GM12878 (cell line): Measurements from ENCODE around the gene GRIA4. TPM values are rescaled to one million over a fixed set of nuclear protein-coding genes. Genes with fewer than 3 reads are reported as not detected.

Source experiments
- ATAC-seq: fragments of 200-7000 bp; cut with Tn5 transposase; 3 replicates; pipeline ENCODE4 v1.9.1; 2020; ENCODE audit warnings: mild to moderate bottlenecking, moderate library complexity
- BruUV-seq: library from RNA; stranded (reverse); fragments of 400-500 nt; replicated peaks from 2 replicates; lab custom pipeline; 2021; lab: Mats Ljungman, UMichigan
- CTCF ChIA-PET: fragments of 300-600 bp; sonication (Branson Sonifier 250); formaldehyde crosslinking; extraction: SDS; loops from one replicate; lab custom pipeline; 2021; ENCODE audit warnings: inconsistent platforms; lab: Yijun Ruan, JAX
- POLR2A ChIA-PET: fragments of 350-600 bp; formaldehyde crosslinking; extraction: SDS; loops from one replicate; lab custom pipeline; 2021; ENCODE audit warnings: inconsistent platforms; lab: Charles Lee
- RAD21 ChIA-PET: fragments of 300-600 bp; sonication (Branson Sonifier 250); formaldehyde crosslinking; loops from one replicate; lab custom pipeline; 2023; ENCODE audit warnings: antibody characterized with exemption; ENCODE audit not compliant: unreplicated experiment; lab: Charles Lee
- SMC1A ChIA-PET: fragments of 300-600 bp; sonication (Branson Sonifier 250); formaldehyde crosslinking; loops from one replicate; lab custom pipeline; 2023; ENCODE audit not compliant: unreplicated experiment, uncharacterized antibody; lab: Charles Lee
- DNase-seq: peaks from one replicate; pipeline ENCODE4 v3.0.0-alpha.2; 2011; ENCODE audit warnings: low read depth, low spot score
- FAIRE-seq: peaks from 3 replicates; lab custom pipeline; 2011; peaks lifted over from hg19 to GRCh38; lab: Jason Lieb, UNC
- H2AFZ ChIP-seq: 2 replicates; pipeline ENCODE4 v1.6.0; 2011; ENCODE audit warnings: low read depth, low read length, control low read depth; ENCODE audit not compliant: control insufficient read depth
- H3K27ac ChIP-seq: 2 replicates; pipeline ENCODE4 v1.5.1; 2011; ENCODE audit warnings: control low read depth; ENCODE audit not compliant: control insufficient read depth, insufficient read depth
- H3K27me3 ChIP-seq, 2 experiments: replicated peaks in 1 of 2; 2 replicates each; pipeline versions ENCODE4 v1.6.0 to v1.6.1; 2011; ENCODE audit warnings: low read length in 1 of 2; ENCODE audit not compliant: control insufficient read depth in 2 of 2, insufficient read depth in 2 of 2
- H3K36me3 ChIP-seq, 2 experiments: 2 replicates each; pipeline ENCODE4 v1.5.1; 2011; ENCODE audit warnings: low read length in 1 of 2; ENCODE audit not compliant: control insufficient read depth in 2 of 2, insufficient read depth in 2 of 2
- H3K4me1 ChIP-seq: 2 replicates; pipeline ENCODE4 v1.6.1; 2011; ENCODE audit warnings: mild to moderate bottlenecking, low read length, moderate library complexity, mixed read lengths; ENCODE audit not compliant: control insufficient read depth, insufficient read depth
- H3K4me2 ChIP-seq: 2 replicates; pipeline ENCODE4 v1.6.0; 2011; ENCODE audit warnings: control low read depth; ENCODE audit not compliant: control insufficient read depth, insufficient read depth
- H3K4me3 ChIP-seq: fragments of 200-600 bp; sonication (generic); 2 replicates; pipeline ENCODE4 v1.5.1; 2016
- H3K79me2 ChIP-seq: 2 replicates; pipeline ENCODE4 v1.6.0; 2011; ENCODE audit warnings: low read length; ENCODE audit not compliant: control insufficient read depth, insufficient read depth
- H3K9ac ChIP-seq: 2 replicates; pipeline ENCODE4 v1.8.0; 2011; ENCODE audit warnings: low read length, control low read depth, mixed read lengths; ENCODE audit not compliant: control insufficient read depth, insufficient read depth
- H3K9me3 ChIP-seq: replicated peaks from 3 replicates; pipeline ENCODE4 v1.5.1; 2011; ENCODE audit warnings: mild to moderate bottlenecking, low read length; ENCODE audit not compliant: control insufficient read depth, insufficient read depth
- H4K20me1 ChIP-seq: 2 replicates; pipeline ENCODE4 v1.6.0; 2011; ENCODE audit not compliant: control insufficient read depth, insufficient read depth
- BCL11A ChIP-seq: IDR thresholded peaks from 2 replicates; pipeline ENCODE4 v1.6.1; 2011; ENCODE audit warnings: low read depth, low read length
- EED ChIP-seq: sonication (generic); IDR thresholded peaks from 2 replicates; pipeline ENCODE4 v1.6.1; 2016; ENCODE audit warnings: antibody characterized with exemption, low read depth
- GABPA ChIP-seq: IDR thresholded peaks from 2 replicates; pipeline ENCODE4 v1.6.1; 2014; ENCODE audit warnings: antibody characterized with exemption, low read depth, mild to moderate bottlenecking, inconsistent platforms
- JUND ChIP-seq: IDR thresholded peaks from 2 replicates; pipeline ENCODE4 v1.6.1; 2012; ENCODE audit warnings: low read depth, mild to moderate bottlenecking, low read length, improper control_type of control experiment, moderate library complexity
- RCOR1 ChIP-seq: conservative IDR thresholded peaks from 2 replicates; pipeline ENCODE4 v1.6.1; 2012; ENCODE audit warnings: low read depth, low read length, improper control_type of control experiment
- SMC3 ChIP-seq: IDR thresholded peaks from 2 replicates; pipeline ENCODE4 v1.6.1; 2011; ENCODE audit warnings: low read length, improper control_type of control experiment, borderline replicate concordance
- WRNIP1 ChIP-seq: IDR thresholded peaks from 2 replicates; pipeline ENCODE4 v1.6.1; 2011; ENCODE audit warnings: low read depth, low read length, improper control_type of control experiment, borderline replicate concordance
- WGBS: methylation state at CpG from one replicate; pipeline ENCODE4 v1.1.6; 2016; ENCODE audit warnings: low lambda C conversion rate; ENCODE audit not compliant: insufficient replicate concordance, insufficient coverage; ENCODE audit errors: missing lambda C conversion rate; 5-methylcytosine and 5-hydroxymethylcytosine counted together
- in situ Hi-C: fragments of 300-500 bp; cut with MboI; formaldehyde crosslinking; loops from 9 replicates; pipeline ENCODE4 v1.14.3; 2018; ENCODE audit warnings: mixed read lengths
- intact Hi-C: fragments of 100-400 bp; cut with micrococcal nuclease; formaldehyde crosslinking; loops from one replicate; pipeline ENCODE4 v1.14.2; 2022; ENCODE audit not compliant: unreplicated experiment
- polyA plus RNA-seq, 11 experiments: library from polyadenylated mRNA; depleted of rRNA in 4 of 11; unstranded in 6 of 11; stranded (reverse) in 5 of 11; fragments of >200 nt; fragmentation: Nextera tagmentation in 4 of 11; fragmentation: Illumina TruSeq in 1 of 11; extraction: Ambion mirVana in 4 of 11; extraction: Trizol in 1 of 11; gene quantifications; 1 replicate in 1 of 11; 2 replicates in 10 of 11; pipeline versions ENCODE4 v1.2.1 to v1.2.3, GENCODE V29; 2011 to 2016; ENCODE audit warnings: inconsistent platforms in 2 of 11, missing spikeins in 2 of 11, low read depth in 1 of 11
- total RNA-seq, 4 experiments: library from RNA; depleted of rRNA in 3 of 4; stranded (reverse); fragments of >200 nt in 3 of 4; fragmentation: Illumina TruSeq in 1 of 4; extraction: Trizol in 1 of 4; gene quantifications; 2 replicates each; pipeline versions ENCODE4 v1.2.1 to v1.2.3, GENCODE V29; 2013 to 2021
- TF ChIP-seq, protein P1 (sequence below): fragments of 450-650 bp; formaldehyde crosslinking; IDR thresholded peaks from 2 replicates; pipeline ENCODE4 v1.5.0; 2022; ENCODE audit warnings: mild to moderate bottlenecking, missing genetic modification characterization
- TF ChIP-seq, protein P2 (sequence below): fragments of 450-650 bp; IDR thresholded peaks from 2 replicates; pipeline ENCODE4 v1.6.1; 2014; ENCODE audit warnings: mild to moderate bottlenecking
- TF ChIP-seq, protein P3 (sequence below): fragments of 450-650 bp; IDR thresholded peaks from 2 replicates; pipeline ENCODE4 v1.6.1; 2017; ENCODE audit warnings: mild to moderate bottlenecking

The GRIA4 gene
- total and polyA plus RNA-seq, 10 of the 15 experiments (the other 5 are each of a cell fraction or from before 2014, with no cell fraction given) = 0.04 TPM; not detected in 9

DNA sequence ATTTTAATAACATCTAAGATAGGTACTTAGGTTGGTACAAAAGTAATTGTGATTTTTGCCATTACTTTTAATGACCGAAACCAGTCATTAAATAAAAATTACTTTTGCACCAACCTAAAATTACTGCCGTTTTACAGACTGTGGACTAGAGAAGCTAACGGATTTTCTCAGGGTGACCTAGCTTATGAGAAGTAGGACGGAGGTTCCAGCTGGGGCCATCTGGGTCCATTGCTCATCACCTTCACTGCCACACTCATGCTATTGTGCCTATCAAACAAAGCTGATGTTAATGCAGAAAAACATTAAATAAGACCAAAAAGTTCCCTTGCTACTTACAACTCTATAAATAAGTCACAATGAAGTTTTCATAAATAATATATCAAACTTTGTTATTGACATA, 38.9 kb downstream of the GRIA4 start:
- CTCF ChIA-PET = no interaction called here

More for the DNA sequence above, 38.9 kb downstream of the GRIA4 start:
- ChIA-PET SMC1A (no interaction called here), RAD21 (no interaction called here), POLR2A (no interaction called here)
- Histone ChIP-seq H3K4me3 (no peak overlapping the region), H3K36me3 (no peaks in the 10 kb centered on the region), H4K20me1 (no peaks in the 10 kb centered on the region), H3K4me2 (no peak overlapping the region), H3K79me2 (no peaks in the 10 kb centered on the region), H3K9me3 (no peaks in the 10 kb centered on the region), H3K27me3 (no peaks in the 10 kb centered on the region), H3K27ac (no peak overlapping the region), H3K4me1 (no peaks in the 10 kb centered on the region), H3K9ac (no peak overlapping the region), H2AFZ (no peak overlapping the region)
- no peak for ATAC-seq
- DNase-seq = no peak
- FAIRE-seq = no peak
- WGBS = 4% methylated on average over 4 of the region's 4 CpGs
- intact Hi-C loops (no loop called here), in situ Hi-C loops (no loop called here)
- no TSS peak for BruUV-seq
- TF ChIP-seq BCL11A (no peak), JUND (no peak), RCOR1 (no peak), GABPA (no peak), WRNIP1 (no peak), EED (no peak), SMC3 (no peak)
- TF ChIP-seq, protein P1, sequence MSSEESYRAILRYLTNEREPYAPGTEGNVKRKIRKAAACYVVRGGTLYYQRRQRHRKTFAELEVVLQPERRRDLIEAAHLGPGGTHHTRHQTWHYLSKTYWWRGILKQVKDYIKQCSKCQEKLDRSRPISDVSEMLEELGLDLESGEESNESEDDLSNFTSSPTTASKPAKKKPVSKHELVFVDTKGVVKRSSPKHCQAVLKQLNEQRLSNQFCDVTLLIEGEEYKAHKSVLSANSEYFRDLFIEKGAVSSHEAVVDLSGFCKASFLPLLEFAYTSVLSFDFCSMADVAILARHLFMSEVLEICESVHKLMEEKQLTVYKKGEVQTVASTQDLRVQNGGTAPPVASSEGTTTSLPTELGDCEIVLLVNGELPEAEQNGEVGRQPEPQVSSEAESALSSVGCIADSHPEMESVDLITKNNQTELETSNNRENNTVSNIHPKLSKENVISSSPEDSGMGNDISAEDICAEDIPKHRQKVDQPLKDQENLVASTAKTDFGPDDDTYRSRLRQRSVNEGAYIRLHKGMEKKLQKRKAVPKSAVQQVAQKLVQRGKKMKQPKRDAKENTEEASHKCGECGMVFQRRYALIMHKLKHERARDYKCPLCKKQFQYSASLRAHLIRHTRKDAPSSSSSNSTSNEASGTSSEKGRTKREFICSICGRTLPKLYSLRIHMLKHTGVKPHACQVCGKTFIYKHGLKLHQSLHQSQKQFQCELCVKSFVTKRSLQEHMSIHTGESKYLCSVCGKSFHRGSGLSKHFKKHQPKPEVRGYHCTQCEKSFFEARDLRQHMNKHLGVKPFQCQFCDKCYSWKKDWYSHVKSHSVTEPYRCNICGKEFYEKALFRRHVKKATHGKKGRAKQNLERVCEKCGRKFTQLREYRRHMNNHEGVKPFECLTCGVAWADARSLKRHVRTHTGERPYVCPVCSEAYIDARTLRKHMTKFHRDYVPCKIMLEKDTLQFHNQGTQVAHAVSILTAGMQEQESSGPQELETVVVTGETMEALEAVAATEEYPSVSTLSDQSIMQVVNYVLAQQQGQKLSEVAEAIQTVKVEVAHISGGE = no peak
- TF ChIP-seq, protein P2, sequence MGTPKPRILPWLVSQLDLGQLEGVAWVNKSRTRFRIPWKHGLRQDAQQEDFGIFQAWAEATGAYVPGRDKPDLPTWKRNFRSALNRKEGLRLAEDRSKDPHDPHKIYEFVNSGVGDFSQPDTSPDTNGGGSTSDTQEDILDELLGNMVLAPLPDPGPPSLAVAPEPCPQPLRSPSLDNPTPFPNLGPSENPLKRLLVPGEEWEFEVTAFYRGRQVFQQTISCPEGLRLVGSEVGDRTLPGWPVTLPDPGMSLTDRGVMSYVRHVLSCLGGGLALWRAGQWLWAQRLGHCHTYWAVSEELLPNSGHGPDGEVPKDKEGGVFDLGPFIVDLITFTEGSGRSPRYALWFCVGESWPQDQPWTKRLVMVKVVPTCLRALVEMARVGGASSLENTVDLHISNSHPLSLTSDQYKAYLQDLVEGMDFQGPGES = no peak
- TF ChIP-seq, protein P3, sequence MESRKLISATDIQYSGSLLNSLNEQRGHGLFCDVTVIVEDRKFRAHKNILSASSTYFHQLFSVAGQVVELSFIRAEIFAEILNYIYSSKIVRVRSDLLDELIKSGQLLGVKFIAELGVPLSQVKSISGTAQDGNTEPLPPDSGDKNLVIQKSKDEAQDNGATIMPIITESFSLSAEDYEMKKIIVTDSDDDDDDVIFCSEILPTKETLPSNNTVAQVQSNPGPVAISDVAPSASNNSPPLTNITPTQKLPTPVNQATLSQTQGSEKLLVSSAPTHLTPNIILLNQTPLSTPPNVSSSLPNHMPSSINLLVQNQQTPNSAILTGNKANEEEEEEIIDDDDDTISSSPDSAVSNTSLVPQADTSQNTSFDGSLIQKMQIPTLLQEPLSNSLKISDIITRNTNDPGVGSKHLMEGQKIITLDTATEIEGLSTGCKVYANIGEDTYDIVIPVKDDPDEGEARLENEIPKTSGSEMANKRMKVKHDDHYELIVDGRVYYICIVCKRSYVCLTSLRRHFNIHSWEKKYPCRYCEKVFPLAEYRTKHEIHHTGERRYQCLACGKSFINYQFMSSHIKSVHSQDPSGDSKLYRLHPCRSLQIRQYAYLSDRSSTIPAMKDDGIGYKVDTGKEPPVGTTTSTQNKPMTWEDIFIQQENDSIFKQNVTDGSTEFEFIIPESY = no peak
